Measurements from ENCODE around the gene ADGRL3.

ADGRL3 gene

DNA sequence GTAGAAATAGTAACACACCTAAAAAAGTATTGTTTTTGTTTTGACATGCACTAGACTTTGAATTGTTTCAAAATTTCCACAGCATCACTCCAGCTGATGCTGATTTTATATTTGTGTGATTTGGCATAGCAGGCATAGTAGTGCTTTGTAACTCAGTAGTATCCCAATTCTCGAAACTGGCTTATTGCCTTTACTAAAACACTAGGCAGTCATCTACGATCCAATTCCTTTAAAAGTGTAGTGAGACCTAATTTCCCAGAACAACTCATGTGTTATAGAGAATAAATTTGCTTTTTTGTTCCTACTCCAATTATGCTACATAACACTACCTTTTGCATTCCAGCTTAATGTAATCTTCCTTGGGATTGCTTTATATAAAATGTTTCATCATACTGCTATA, 797.7 kb downstream of the ADGRL3 start:
- TF ChIP-seq CTCF (IDR thresholded peaks at IDR 0.05; ENCODE audit: low read depth, low read length) = no peak
- TF ChIP-seq EZH2phosphoT487 (IDR thresholded peaks at IDR 0.05; ENCODE audit: low read depth) = no peak
- Histone ChIP-seq H3K9ac (ENCODE audit: low read length) (no peak overlapping the region), H3K4me2 (ENCODE audit: low read length) (no peak overlapping the region), H3K27ac (ENCODE audit: low read length) (no peak overlapping the region), H3K4me1 (ENCODE audit: low read length) (no peaks in the 10 kb centered on the region), H3K9me3 (ENCODE audit: insufficient read depth, low read length) (no peaks in the 10 kb centered on the region), H3K4me3 (ENCODE audit: low read length) (no peak overlapping the region), H3K79me2 (ENCODE audit: low read length) (no peaks in the 10 kb centered on the region), H3K36me3 (replicated peaks; ENCODE audit: low read depth, low read length) (no peaks in the 10 kb centered on the region), H2AFZ (ENCODE audit: low read depth, low read length) (no peak overlapping the region), H4K20me1 (ENCODE audit: insufficient read depth, low read length) (no peaks in the 10 kb centered on the region), H3K27me3 (ENCODE audit: low read depth, low read length) (no peaks in the 10 kb centered on the region)

DNA sequence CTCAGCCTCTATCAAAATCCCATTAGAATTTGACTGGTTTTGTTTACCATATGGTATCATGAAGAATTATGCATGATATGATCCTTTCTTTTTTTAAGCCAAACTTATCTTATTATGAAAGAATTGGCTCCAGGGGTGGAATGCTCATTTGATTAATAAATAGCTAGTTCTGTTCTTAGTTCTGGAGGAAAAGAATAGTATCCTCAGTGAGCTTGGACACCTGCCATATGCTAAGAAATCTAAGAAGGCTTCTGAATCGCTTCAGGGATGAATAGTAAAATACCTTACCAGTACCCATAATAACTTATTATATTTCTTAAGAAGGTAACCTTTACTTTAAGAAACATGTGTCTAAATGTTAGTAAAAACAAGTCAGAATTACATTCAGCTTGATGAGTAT, 803.6 kb downstream of the ADGRL3 start:
- H3K79me2 ChIP-seq (ENCODE audit: low read length) = no peaks in the 10 kb centered on the region
- H4K20me1 ChIP-seq (ENCODE audit: insufficient read depth, low read length) = no peaks in the 10 kb centered on the region
- no peak overlapping the region for H3K9ac ChIP-seq (ENCODE audit: low read length)
- H3K4me1 ChIP-seq (ENCODE audit: low read length) = no peaks in the 10 kb centered on the region
- H3K36me3 ChIP-seq (replicated peaks; ENCODE audit: low read depth, low read length) = no peaks in the 10 kb centered on the region
- no peak overlapping the region for H2AFZ ChIP-seq (ENCODE audit: low read depth, low read length)
- no peaks in the 10 kb centered on the region for H3K27me3 ChIP-seq (ENCODE audit: low read depth, low read length)
- H3K9me3 ChIP-seq (ENCODE audit: insufficient read depth, low read length) = no peaks in the 10 kb centered on the region
- no peak overlapping the region for H3K4me2 ChIP-seq (ENCODE audit: low read length)
- TF ChIP-seq CTCF (IDR thresholded peaks at IDR 0.05; ENCODE audit: low read depth, low read length) (no peak), EZH2phosphoT487 (IDR thresholded peaks at IDR 0.05; ENCODE audit: low read depth) (no peak)
- H3K4me3 ChIP-seq (ENCODE audit: low read length) = no peak overlapping the region
- no peak overlapping the region for H3K27ac ChIP-seq (ENCODE audit: low read length)

DNA sequence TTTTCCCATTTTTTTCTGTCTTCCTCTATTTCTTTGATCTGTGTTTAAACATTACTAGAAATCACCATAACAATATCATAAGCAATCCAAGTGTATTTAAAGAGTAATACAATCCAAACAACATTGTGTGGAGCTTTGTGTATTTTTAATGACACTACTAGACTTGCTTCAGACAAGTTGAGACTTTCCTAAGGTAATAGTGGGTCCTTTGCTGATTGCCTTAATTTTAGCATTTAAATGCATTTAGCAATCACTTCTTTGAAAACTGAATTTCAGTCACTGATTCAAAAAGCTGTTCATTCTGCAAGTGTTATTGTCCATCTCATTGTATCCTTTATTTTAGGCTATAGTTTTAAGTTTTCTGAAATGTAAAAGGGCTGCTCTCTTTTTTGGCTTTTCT, 804.8 kb downstream of the ADGRL3 start:
- H3K4me3 ChIP-seq (ENCODE audit: low read length) = no peak overlapping the region
- H3K79me2 ChIP-seq (ENCODE audit: low read length) = no peaks in the 10 kb centered on the region
- no peaks in the 10 kb centered on the region for H3K9me3 ChIP-seq (ENCODE audit: insufficient read depth, low read length)
- no peaks in the 10 kb centered on the region for H3K36me3 ChIP-seq (replicated peaks; ENCODE audit: low read depth, low read length)
- no peak overlapping the region for H2AFZ ChIP-seq (ENCODE audit: low read depth, low read length)
- no peaks in the 10 kb centered on the region for H3K4me1 ChIP-seq (ENCODE audit: low read length)
- H4K20me1 ChIP-seq (ENCODE audit: insufficient read depth, low read length) = no peaks in the 10 kb centered on the region
- TF ChIP-seq EZH2phosphoT487 (IDR thresholded peaks at IDR 0.05; ENCODE audit: low read depth) = no peak
- no peak for TF ChIP-seq CTCF (IDR thresholded peaks at IDR 0.05; ENCODE audit: low read depth, low read length)
- H3K4me2 ChIP-seq (ENCODE audit: low read length) = no peak overlapping the region
- H3K27ac ChIP-seq (ENCODE audit: low read length) = no peak overlapping the region
- H3K27me3 ChIP-seq (ENCODE audit: low read depth, low read length) = no peaks in the 10 kb centered on the region
- H3K9ac ChIP-seq (ENCODE audit: low read length) = no peak overlapping the region

DNA sequence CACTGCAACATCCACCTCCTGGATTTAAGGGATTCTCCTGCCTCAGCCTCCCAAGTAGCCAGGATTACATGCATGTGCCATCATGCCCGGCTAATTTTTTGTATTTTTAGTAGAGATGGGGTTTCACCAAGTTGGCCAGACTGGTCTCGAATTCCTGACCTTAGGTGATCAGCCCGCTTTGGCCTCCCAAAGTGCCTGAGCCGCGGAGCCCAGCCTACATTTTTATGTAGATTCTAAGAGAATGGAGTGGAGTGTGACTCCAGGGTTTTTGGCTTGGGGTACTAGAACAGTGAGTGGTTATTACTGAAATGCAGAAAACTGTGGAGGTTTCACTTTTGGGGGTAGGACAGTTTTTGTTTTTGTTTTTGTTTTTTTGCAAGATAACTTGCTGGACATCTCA, 806.0 kb downstream of the ADGRL3 start:
- Histone ChIP-seq H3K9me3 (ENCODE audit: insufficient read depth, low read length) (no peaks in the 10 kb centered on the region), H3K36me3 (replicated peaks; ENCODE audit: low read depth, low read length) (no peaks in the 10 kb centered on the region), H3K4me3 (ENCODE audit: low read length) (no peak overlapping the region), H3K9ac (ENCODE audit: low read length) (no peak overlapping the region), H3K79me2 (ENCODE audit: low read length) (no peaks in the 10 kb centered on the region), H2AFZ (ENCODE audit: low read depth, low read length) (no peak overlapping the region), H3K27ac (ENCODE audit: low read length) (no peak overlapping the region), H3K27me3 (ENCODE audit: low read depth, low read length) (no peaks in the 10 kb centered on the region), H4K20me1 (ENCODE audit: insufficient read depth, low read length) (no peaks in the 10 kb centered on the region), H3K4me1 (ENCODE audit: low read length) (no peaks in the 10 kb centered on the region), H3K4me2 (ENCODE audit: low read length) (no peak overlapping the region)
- no peak for TF ChIP-seq CTCF (IDR thresholded peaks at IDR 0.05; ENCODE audit: low read depth, low read length)
- TF ChIP-seq EZH2phosphoT487 (IDR thresholded peaks at IDR 0.05; ENCODE audit: low read depth) = no peak

All from OCI-LY3 (cell line).